WTC11 (cell line): ENCODE data around the gene MT2A.

Source experiments
- ATF2 ChIP-seq: sonication (generic); formaldehyde crosslinking; IDR thresholded peaks from 2 replicates; pipeline ENCODE4 v1.8.1; 2022; ENCODE audit warnings: low read depth, missing genetic modification reagents, borderline replicate concordance
- CREB1 ChIP-seq: sonication (generic); formaldehyde crosslinking; IDR thresholded peaks from 2 replicates; pipeline ENCODE4 v1.8.0; 2023; ENCODE audit warnings: mild to moderate bottlenecking, missing genetic modification reagents
- CTCF ChIP-seq: fragments of 200-600 bp; IDR thresholded peaks from 2 replicates; pipeline ENCODE4 v1.8.0; 2022; ENCODE audit warnings: antibody characterized with exemption
- ESRRA ChIP-seq: sonication (generic); formaldehyde crosslinking; IDR thresholded peaks from 2 replicates; pipeline ENCODE4 v1.8.1; 2022; ENCODE audit warnings: mild to moderate bottlenecking, missing genetic modification reagents, borderline replicate concordance
- GABPB1 ChIP-seq: sonication (generic); formaldehyde crosslinking; IDR thresholded peaks from 2 replicates; pipeline ENCODE4 v1.8.1; 2023; ENCODE audit warnings: mild to moderate bottlenecking, missing genetic modification reagents
- IRF2 ChIP-seq: sonication (generic); formaldehyde crosslinking; IDR thresholded peaks from 2 replicates; pipeline ENCODE4 v1.8.0; 2022; ENCODE audit warnings: low read depth, missing genetic modification reagents, borderline replicate concordance
- JUN ChIP-seq: sonication (generic); formaldehyde crosslinking; IDR thresholded peaks from 2 replicates; pipeline ENCODE4 v1.8.0; 2023; ENCODE audit warnings: mild to moderate bottlenecking, missing genetic modification reagents
- NR3C1 ChIP-seq: sonication (generic); formaldehyde crosslinking; conservative IDR thresholded peaks from 2 replicates; pipeline ENCODE4 v1.8.1; 2023; ENCODE audit warnings: low read depth, mild to moderate bottlenecking, missing genetic modification reagents
- STAT6 ChIP-seq: sonication (generic); formaldehyde crosslinking; conservative IDR thresholded peaks from 2 replicates; pipeline ENCODE4 v1.8.1; 2023; ENCODE audit warnings: mild to moderate bottlenecking, low read depth, missing genetic modification reagents, moderate library complexity

- no peak for TF ChIP-seq NR3C1 (CRISPR knock-in tag)
- no peak for TF ChIP-seq IRF2
- no peak for TF ChIP-seq CTCF
- TF ChIP-seq ESRRA (CRISPR knock-in tag) = no peak
- TF ChIP-seq STAT6 = no peak
- no peak for TF ChIP-seq ATF2
- no peak for TF ChIP-seq JUN
- no peak for TF ChIP-seq GABPB1 (CRISPR knock-in tag)
- TF ChIP-seq CREB1 = no peak
These were observed 24.8 kb upstream of the MT2A start for GRCh38 chr16:56583351-56584168.
